H9 (cell line): ENCODE measurements around the gene OS9. TPM values are rescaled to one million over a fixed set of nuclear protein-coding genes. Genes with fewer than 3 reads are reported as not detected.

Experiments
- DNase-seq: peaks from one replicate; pipeline ENCODE4 v3.0.0-alpha.2; 2017
- H2AFZ ChIP-seq: one replicate; pipeline ENCODE4 v1.6.1; 2013; ENCODE audit warnings: mild to moderate bottlenecking, low read length, control low read depth, moderate library complexity
- H2AK5ac ChIP-seq: 2 replicates; pipeline ENCODE4 v1.6.1; 2013; ENCODE audit warnings: low read length, control low read depth, mixed read lengths; ENCODE audit not compliant: insufficient read length
- H2BK120ac ChIP-seq: one replicate; pipeline ENCODE4 v1.6.1; 2013; ENCODE audit warnings: low read depth, mild to moderate bottlenecking, low read length, control low read depth, inconsistent platforms; ENCODE audit not compliant: poor library complexity, severe bottlenecking
- H2BK12ac ChIP-seq: 2 replicates; pipeline ENCODE4 v1.6.1; 2013; ENCODE audit warnings: low read length, control low read depth, mixed read lengths, low read depth; ENCODE audit not compliant: insufficient read length
- H2BK15ac ChIP-seq: 2 replicates; pipeline ENCODE4 v1.6.1; 2013; ENCODE audit warnings: low read depth, low read length, control low read depth
- H2BK20ac ChIP-seq: one replicate; pipeline ENCODE4 v1.6.1; 2013; ENCODE audit warnings: low read depth, mild to moderate bottlenecking, low read length, control low read depth, inconsistent platforms; ENCODE audit not compliant: poor library complexity, severe bottlenecking
- H2BK5ac ChIP-seq: 2 replicates; pipeline ENCODE4 v1.6.1; 2013; ENCODE audit warnings: low read length, control low read depth, mixed read lengths; ENCODE audit not compliant: insufficient read length
- H3K14ac ChIP-seq: 2 replicates; pipeline ENCODE4 v1.6.1; 2013; ENCODE audit warnings: low read length, control low read depth; ENCODE audit not compliant: insufficient read depth
- H3K18ac ChIP-seq: 2 replicates; pipeline ENCODE4 v1.6.1; 2013; ENCODE audit warnings: low read depth, mild to moderate bottlenecking, mixed read lengths, low read length, control low read depth; ENCODE audit not compliant: insufficient read length
- H3K23ac ChIP-seq: 2 replicates; pipeline ENCODE4 v1.6.1; 2013; ENCODE audit warnings: low read length, control low read depth, mixed read lengths, low read depth; ENCODE audit not compliant: insufficient read length
- H3K23me2 ChIP-seq: 2 replicates; pipeline ENCODE4 v1.6.1; 2013; ENCODE audit warnings: low read depth, mild to moderate bottlenecking, mixed read lengths, low read length, control low read depth; ENCODE audit not compliant: insufficient read length, poor library complexity, severe bottlenecking
- H3K27ac ChIP-seq: 2 replicates; pipeline ENCODE4 v1.5.1; 2013; ENCODE audit warnings: low read length, control low read depth, mixed read lengths, low read depth; ENCODE audit not compliant: insufficient read length
- H3K27me3 ChIP-seq: 2 replicates; pipeline ENCODE4 v1.6.1; 2013; ENCODE audit warnings: low read length, control low read depth, inconsistent platforms; ENCODE audit not compliant: insufficient read depth
- H3K4ac ChIP-seq: 2 replicates; pipeline ENCODE4 v1.6.1; 2013; ENCODE audit warnings: low read depth, mild to moderate bottlenecking, control low read depth, inconsistent platforms, low read length, moderate library complexity
- H3K4me1 ChIP-seq: 2 replicates; pipeline ENCODE4 v1.6.1; 2013; ENCODE audit warnings: low read length, control low read depth, inconsistent platforms; ENCODE audit not compliant: insufficient read depth
- H3K4me2 ChIP-seq: 2 replicates; pipeline ENCODE4 v1.6.1; 2013; ENCODE audit warnings: low read length, control low read depth, mixed read lengths; ENCODE audit not compliant: insufficient read length, insufficient read depth
- H3K56ac ChIP-seq: 2 replicates; pipeline ENCODE4 v1.6.1; 2013; ENCODE audit warnings: low read depth, mild to moderate bottlenecking, mixed read lengths, low read length, control low read depth; ENCODE audit not compliant: insufficient read length
- H3K79me1 ChIP-seq: 2 replicates; pipeline ENCODE4 v1.6.1; 2013; ENCODE audit warnings: low read depth, mild to moderate bottlenecking, moderate library complexity, low read length, control low read depth, inconsistent platforms; ENCODE audit not compliant: insufficient read depth, poor library complexity, severe bottlenecking
- H3K79me2 ChIP-seq: 2 replicates; pipeline ENCODE4 v1.6.1; 2013; ENCODE audit warnings: low read length, control low read depth, inconsistent platforms; ENCODE audit not compliant: insufficient read depth
- H3K9ac ChIP-seq: 2 replicates; pipeline ENCODE4 v1.6.1; 2013; ENCODE audit warnings: low read length, control low read depth, mixed read lengths; ENCODE audit not compliant: insufficient read length; ENCODE audit errors: extremely low read depth
- H3K9me3 ChIP-seq: one replicate; pipeline ENCODE4 v1.6.1; 2013; ENCODE audit warnings: low read depth, low read length, inconsistent platforms; ENCODE audit not compliant: control insufficient read depth
- H3T11ph ChIP-seq: one replicate; pipeline ENCODE4 v1.6.1; 2013; ENCODE audit warnings: mild to moderate bottlenecking, low read length, control low read depth, inconsistent platforms
- H4K20me1 ChIP-seq: one replicate; pipeline ENCODE4 v1.6.1; 2013; ENCODE audit not compliant: control insufficient read depth, insufficient read length, insufficient read depth
- H4K5ac ChIP-seq: 2 replicates; pipeline ENCODE4 v1.6.1; 2013; ENCODE audit warnings: low read depth, mild to moderate bottlenecking, mixed read lengths, low read length, control low read depth; ENCODE audit not compliant: insufficient read length
- H4K8ac ChIP-seq: replicated peaks from 2 replicates; pipeline ENCODE4 v1.6.1; 2013; ENCODE audit warnings: low read length, control low read depth, mixed read lengths, low read depth; ENCODE audit not compliant: insufficient read length
- H4K91ac ChIP-seq: 2 replicates; pipeline ENCODE4 v1.6.1; 2013; ENCODE audit warnings: low read depth, mild to moderate bottlenecking, moderate library complexity, mixed read lengths, low read length, control low read depth; ENCODE audit not compliant: insufficient read length
- H3K27ac Mint-ChIP-seq, 3 experiments: 2 replicates in 2 of 3; 3 replicates in 1 of 3; pipeline ENCODE4 v1.8.0; 2020 to 2021; ENCODE audit warnings: mixed read lengths in 3 of 3, mild to moderate bottlenecking in 1 of 3, moderate library complexity in 1 of 3
- H3K27me3 Mint-ChIP-seq: 2 replicates; pipeline ENCODE4 v1.8.0; 2021; ENCODE audit warnings: low read depth, mild to moderate bottlenecking, moderate library complexity, mixed read lengths
- H3K36me3 Mint-ChIP-seq, 3 experiments: 2 replicates in 2 of 3; 3 replicates in 1 of 3; pipeline ENCODE4 v1.8.0; 2020 to 2021; ENCODE audit warnings: low read depth in 3 of 3, mixed read lengths in 3 of 3; ENCODE audit not compliant: insufficient read depth in 1 of 3
- H3K4me1 Mint-ChIP-seq, 2 experiments: 2 replicates each; pipeline ENCODE4 v1.8.0; 2020; ENCODE audit warnings: mixed read lengths in 2 of 2
- H3K4me3 Mint-ChIP-seq, 2 experiments: 2 replicates in 1 of 2; 3 replicates in 1 of 2; pipeline ENCODE4 v1.8.0; 2020 to 2021; ENCODE audit warnings: mild to moderate bottlenecking in 2 of 2, mixed read lengths in 2 of 2, moderate library complexity in 1 of 2
- H3K9me3 Mint-ChIP-seq, 2 experiments: 2 replicates in 1 of 2; 3 replicates in 1 of 2; pipeline ENCODE4 v1.8.0; 2020; ENCODE audit warnings: mild to moderate bottlenecking in 2 of 2, mixed read lengths in 2 of 2, moderate library complexity in 1 of 2
- WGBS: extraction: QIAGEN DNeasy Blood & Tissue Kit; methylation state at CpG from one replicate; pipeline ENCODE4 v1.1.7; 2013; ENCODE audit warnings: missing lambda C conversion rate, low lambda C conversion rate, mixed read lengths; ENCODE audit not compliant: insufficient read length; ENCODE audit errors: extremely low coverage; 5-methylcytosine and 5-hydroxymethylcytosine counted together
- total RNA-seq: library from RNA; stranded (reverse); gene quantifications from 2 replicates; pipeline ENCODE4 v1.2.1, GENCODE V29; 2021
- TF ChIP-seq, protein P1 (sequence below): fragments of 200-600 bp; sonication (generic); conservative IDR thresholded peaks from 3 replicates; pipeline ENCODE4 v1.8.0; 2021; ENCODE audit warnings: antibody characterized with exemption, mild to moderate bottlenecking

Gene OS9
- total RNA-seq, 1 experiment from 2014 or later, result 112 TPM

- Histone ChIP-seq H2BK20ac (no peak overlapping the region), H3K9ac (no peak overlapping the region), H3K79me2 (no peaks in the 10 kb centered on the region), H2BK12ac (no peak overlapping the region), H4K91ac (no peak overlapping the region), H4K5ac (no peak overlapping the region), H4K20me1 (peaks cover 2% of the 10 kb centered on the region), H3K4ac (no peak overlapping the region), H3K23me2 (peaks cover 16% of the 10 kb centered on the region), H3K56ac (no peak overlapping the region), H3K79me1 (no peaks in the 10 kb centered on the region), H3K9me3 (no peaks in the 10 kb centered on the region), H3K18ac (no peak overlapping the region), H2BK15ac (no peak overlapping the region), H3K23ac (no peak overlapping the region), H3T11ph (no peak overlapping the region), H3K14ac (no peak overlapping the region), H2BK120ac (no peak overlapping the region), H2BK5ac (no peak overlapping the region), H2AK5ac (no peak overlapping the region), H3K4me1 (peaks cover 2% of the 10 kb centered on the region; the same call in 1 of the 2 replicates), H3K27me3 (peaks cover 51% of the 10 kb centered on the region), H4K8ac (no peak overlapping the region), H3K4me2 (peak overlapping the region; percentile 47), H2AFZ (no peak overlapping the region), H3K27ac (no peak overlapping the region)
- DNase-seq, result no peak
- Mint-ChIP-seq H3K9me3 (no peaks in the 10 kb centered on the region; a peak in 1 of 5 replicates), H3K4me3 (peak overlapping the region; percentile 63 to 86), H3K27ac (no peak overlapping the region), H3K27me3 (peaks cover 85% of the 10 kb centered on the region), H3K36me3 (no peaks in the 10 kb centered on the region; a peak in 1 of 7 replicates), H3K4me1 (peaks cover 26 to 37% of the 10 kb centered on the region in 2 experiments)
- TF ChIP-seq, protein P1, sequence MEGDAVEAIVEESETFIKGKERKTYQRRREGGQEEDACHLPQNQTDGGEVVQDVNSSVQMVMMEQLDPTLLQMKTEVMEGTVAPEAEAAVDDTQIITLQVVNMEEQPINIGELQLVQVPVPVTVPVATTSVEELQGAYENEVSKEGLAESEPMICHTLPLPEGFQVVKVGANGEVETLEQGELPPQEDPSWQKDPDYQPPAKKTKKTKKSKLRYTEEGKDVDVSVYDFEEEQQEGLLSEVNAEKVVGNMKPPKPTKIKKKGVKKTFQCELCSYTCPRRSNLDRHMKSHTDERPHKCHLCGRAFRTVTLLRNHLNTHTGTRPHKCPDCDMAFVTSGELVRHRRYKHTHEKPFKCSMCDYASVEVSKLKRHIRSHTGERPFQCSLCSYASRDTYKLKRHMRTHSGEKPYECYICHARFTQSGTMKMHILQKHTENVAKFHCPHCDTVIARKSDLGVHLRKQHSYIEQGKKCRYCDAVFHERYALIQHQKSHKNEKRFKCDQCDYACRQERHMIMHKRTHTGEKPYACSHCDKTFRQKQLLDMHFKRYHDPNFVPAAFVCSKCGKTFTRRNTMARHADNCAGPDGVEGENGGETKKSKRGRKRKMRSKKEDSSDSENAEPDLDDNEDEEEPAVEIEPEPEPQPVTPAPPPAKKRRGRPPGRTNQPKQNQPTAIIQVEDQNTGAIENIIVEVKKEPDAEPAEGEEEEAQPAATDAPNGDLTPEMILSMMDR, result no peak
- no CpG with 5 or more reads among the region's 7 CpGs for WGBS
Measured at GRCh38 chr12:57739387-57739786, 45.5 kb downstream of the OS9 start.
